SK-N-SH (cell line): ENCODE measurements around the gene TSC22D2. TPM values are rescaled to one million over a fixed set of nuclear protein-coding genes. Genes with fewer than 3 reads are reported as not detected.

Source experiments
- CTCF ChIA-PET: fragments of 300-600, 350-600 bp; formaldehyde crosslinking; extraction: SDS; loops from one replicate; lab custom pipeline; 2021; lab: Yijun Ruan, JAX
- POLR2A ChIA-PET: fragments of 350-600 bp; sonication (Branson Sonifier 250); formaldehyde crosslinking; extraction: SDS; loops from one replicate; lab custom pipeline; 2020; ENCODE audit warnings: antibody characterized with exemption, inconsistent platforms; lab: Yijun Ruan, JAX
- DNase-seq: peaks from one replicate; pipeline ENCODE4 v3.0.0; 2012
- H2AFZ ChIP-seq: fragments of 200-600 bp; sonication (generic); 2 replicates; pipeline ENCODE4 v1.8.1; 2016; ENCODE audit warnings: antibody characterized with exemption, mild to moderate bottlenecking, low read depth
- H3F3A ChIP-seq: fragments of 200-600 bp; sonication (generic); replicated peaks from 2 replicates; pipeline ENCODE3; 2016; ENCODE audit warnings: antibody characterized with exemption, mild to moderate bottlenecking; ENCODE audit not compliant: insufficient read depth
- H3K27ac ChIP-seq, 2 experiments: fragments of 200-500 bp in 1 of 2; fragments of 200-600 bp in 1 of 2; sonication (Bioruptor generic) in 1 of 2; sonication (generic), shearing (Covaris generic) in 1 of 2; 2 replicates each; pipeline versions ENCODE4 v1.5.1 to v1.6.1; 2014 to 2016; ENCODE audit warnings: low read depth in 2 of 2, inconsistent platforms in 1 of 2, low read length in 1 of 2, mild to moderate bottlenecking in 1 of 2, mixed read lengths in 1 of 2
- H3K27me3 ChIP-seq: fragments of 200-600 bp; sonication (generic), shearing (Covaris generic); 2 replicates; pipeline ENCODE4 v1.6.1; 2016; ENCODE audit warnings: mixed run types; ENCODE audit not compliant: insufficient read depth
- H3K36me3 ChIP-seq, 2 experiments: fragments of 200-500 bp in 1 of 2; fragments of 200-600 bp in 1 of 2; sonication (Bioruptor generic) in 1 of 2; sonication (generic) in 1 of 2; replicated peaks in 1 of 2; 2 replicates each; pipeline versions ENCODE3 to v1.5.1; 2014 to 2016; ENCODE audit warnings: low read length in 1 of 2, mild to moderate bottlenecking in 1 of 2; ENCODE audit not compliant: insufficient read depth in 2 of 2, control insufficient read depth in 1 of 2
- H3K4me1 ChIP-seq, 2 experiments: fragments of 200-500 bp in 1 of 2; fragments of 200-600 bp in 1 of 2; sonication (Bioruptor generic) in 1 of 2; sonication (generic), shearing (Covaris generic) in 1 of 2; 2 replicates each; pipeline versions ENCODE4 v1.5.1 to v1.6.1; 2014 to 2016; ENCODE audit warnings: low read depth in 1 of 2, low read length in 1 of 2, mixed run types in 1 of 2; ENCODE audit not compliant: insufficient read depth in 2 of 2, control insufficient read depth in 1 of 2
- H3K4me2 ChIP-seq: fragments of 200-600 bp; sonication (generic), shearing (Covaris generic); 2 replicates; pipeline ENCODE4 v1.6.1; 2017; ENCODE audit warnings: mixed run types
- H3K4me3 ChIP-seq, 2 experiments: fragments of 200-500 bp in 1 of 2; fragments of 200-600 bp in 1 of 2; sonication (Bioruptor generic) in 1 of 2; sonication (generic), shearing (Covaris generic) in 1 of 2; 2 replicates each; pipeline versions ENCODE4 v1.5.1 to v1.8.1; 2014 to 2016; ENCODE audit warnings: low read depth in 2 of 2, inconsistent platforms in 1 of 2, low read length in 1 of 2, mild to moderate bottlenecking in 1 of 2, mixed read lengths in 1 of 2, moderate library complexity in 1 of 2
- H3K79me2 ChIP-seq: fragments of 200-600 bp; sonication (generic); 2 replicates; pipeline ENCODE4 v1.8.1; 2017; ENCODE audit warnings: mild to moderate bottlenecking; ENCODE audit not compliant: insufficient read depth
- H3K9ac ChIP-seq: fragments of 200-600 bp; sonication (generic); 2 replicates; pipeline ENCODE4 v1.6.1; 2017; ENCODE audit warnings: mixed run types
- H3K9me2 ChIP-seq: fragments of 200-600 bp; sonication (generic); 2 replicates; pipeline ENCODE4 v1.6.1; 2017; ENCODE audit warnings: mixed run types
- H3K9me3 ChIP-seq: fragments of 200-600 bp; sonication (generic); 2 replicates; pipeline ENCODE4 v1.6.1; 2017; ENCODE audit warnings: mixed run types, mild to moderate bottlenecking, moderate library complexity
- H4K20me1 ChIP-seq: fragments of 200-600 bp; sonication (generic); 2 replicates; pipeline ENCODE4 v1.6.1; 2017; ENCODE audit warnings: mild to moderate bottlenecking, mixed run types; ENCODE audit not compliant: insufficient read depth
- EZH2phosphoT487 ChIP-seq: fragments of 200-600 bp; sonication (generic); IDR thresholded peaks from 2 replicates; pipeline ENCODE4 v1.6.1; 2017; ENCODE audit warnings: low read depth, mixed run types, mild to moderate bottlenecking, antibody characterized with exemption, moderate library complexity, borderline replicate concordance
- FOSL2 ChIP-seq: IDR thresholded peaks from 2 replicates; pipeline ENCODE4 v1.4.0; 2012; ENCODE audit warnings: low read depth, mild to moderate bottlenecking, moderate library complexity, borderline replicate concordance
- FOXM1 ChIP-seq: IDR thresholded peaks from 2 replicates; pipeline ENCODE4 v1.4.0; 2012; ENCODE audit warnings: low read depth, mild to moderate bottlenecking
- JUND ChIP-seq: IDR thresholded peaks from 2 replicates; pipeline ENCODE4 v1.4.0; 2012
- MXI1 ChIP-seq: IDR thresholded peaks from 2 replicates; pipeline ENCODE4 v1.6.1; 2012; ENCODE audit warnings: mild to moderate bottlenecking, low read depth, low read length, improper control_type of control experiment
- NFIC ChIP-seq: IDR thresholded peaks from 2 replicates; pipeline ENCODE4 v1.4.0; 2012; ENCODE audit warnings: borderline replicate concordance
- RCOR1 ChIP-seq: fragments of 150-350 bp; IDR thresholded peaks from 2 replicates; pipeline ENCODE4 v1.6.1; 2017; ENCODE audit warnings: antibody characterized with exemption, low read length
- RFX5 ChIP-seq: IDR thresholded peaks from 2 replicates; pipeline ENCODE4 v1.6.1; 2012; ENCODE audit warnings: mild to moderate bottlenecking, improper control_type of control experiment, low read length
- RXRA ChIP-seq: IDR thresholded peaks from 2 replicates; pipeline ENCODE4 v1.4.0; 2012; ENCODE audit warnings: low read depth, mild to moderate bottlenecking, borderline replicate concordance
- SIN3A ChIP-seq: IDR thresholded peaks from 2 replicates; pipeline ENCODE4 v1.6.1; 2012; ENCODE audit warnings: low read depth, mild to moderate bottlenecking, low read length, moderate library complexity, borderline replicate concordance
- SMC3 ChIP-seq: IDR thresholded peaks from 2 replicates; pipeline ENCODE4 v1.6.1; 2012; ENCODE audit warnings: low read depth, low read length, improper control_type of control experiment
- TAF1 ChIP-seq: IDR thresholded peaks from 2 replicates; pipeline ENCODE4 v1.6.1; 2012; ENCODE audit warnings: low read depth, mild to moderate bottlenecking, low read length, moderate library complexity, borderline replicate concordance
- WGBS: methylation state at CpG from one replicate; pipeline ENCODE4 v1.1.6; 2017; ENCODE audit warnings: low lambda C conversion rate; 5-methylcytosine and 5-hydroxymethylcytosine counted together
- polyA plus RNA-seq, 3 experiments: library from polyadenylated mRNA; depleted of rRNA; stranded (reverse); fragments of >200 nt; gene quantifications; 2 replicates each; pipeline ENCODE4 v1.2.3, GENCODE V29; 2012
- TF ChIP-seq, protein P1 (sequence below): IDR thresholded peaks from 2 replicates; pipeline ENCODE4 v1.4.0; 2012; ENCODE audit warnings: low read depth, borderline replicate concordance
- TF ChIP-seq, protein P2 (sequence below): fragments of 150-350 bp; IDR thresholded peaks from 2 replicates; pipeline ENCODE4 v1.6.1; 2016; ENCODE audit warnings: mild to moderate bottlenecking, low read depth, low read length
- TF ChIP-seq, protein P3 (sequence below): IDR thresholded peaks from 2 replicates; pipeline ENCODE4 v1.4.0; 2012; ENCODE audit warnings: low read depth
- TF ChIP-seq, protein P4 (sequence below): fragments of 150-350 bp; IDR thresholded peaks from 2 replicates; pipeline ENCODE4 v1.6.1; 2017; ENCODE audit warnings: antibody characterized with exemption, low read length, low read depth, borderline replicate concordance
- TF ChIP-seq, protein P5 (sequence below): fragments of 200-600 bp; sonication (generic); IDR thresholded peaks from 2 replicates; pipeline ENCODE4 v1.6.1; 2017; ENCODE audit warnings: antibody characterized with exemption, mild to moderate bottlenecking, moderate library complexity

The TSC22D2 gene
- polyA plus RNA-seq, 1 of the 3 experiments (the other 2 are of a cell fraction) = 4.8 TPM

DNA sequence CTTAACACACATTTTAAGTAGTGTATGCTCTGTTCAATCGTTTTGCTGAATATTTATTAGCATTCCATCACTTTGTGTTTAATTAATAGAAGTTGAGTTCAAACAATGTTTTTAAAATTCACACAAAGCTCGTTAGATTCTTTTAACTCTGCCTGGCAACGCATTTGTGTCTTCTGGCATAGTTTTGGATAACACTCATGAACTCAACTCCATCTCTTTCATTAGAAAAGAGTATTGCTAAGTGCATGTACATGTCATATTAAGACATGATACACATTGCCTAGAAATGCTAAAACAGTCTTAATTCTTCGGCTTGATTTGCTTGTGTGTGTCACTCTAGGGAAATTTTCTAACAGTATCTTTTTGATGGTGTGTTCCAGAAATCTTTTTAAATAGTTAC lies 15.7 kb downstream of the TSC22D2 start:
- WGBS = 95% methylated on average over 4 of the region's 4 CpGs
- peaks cover 54% of the 10 kb centered on the region for H4K20me1 ChIP-seq
- CTCF ChIA-PET = interaction anchor here (1.2 to 3.5 kb wide), 3 partner anchors 10 to 71 kb away, joined by 3 to 14 read pairs (median 4); no protein-coding TSS in a partner anchor

DNA sequence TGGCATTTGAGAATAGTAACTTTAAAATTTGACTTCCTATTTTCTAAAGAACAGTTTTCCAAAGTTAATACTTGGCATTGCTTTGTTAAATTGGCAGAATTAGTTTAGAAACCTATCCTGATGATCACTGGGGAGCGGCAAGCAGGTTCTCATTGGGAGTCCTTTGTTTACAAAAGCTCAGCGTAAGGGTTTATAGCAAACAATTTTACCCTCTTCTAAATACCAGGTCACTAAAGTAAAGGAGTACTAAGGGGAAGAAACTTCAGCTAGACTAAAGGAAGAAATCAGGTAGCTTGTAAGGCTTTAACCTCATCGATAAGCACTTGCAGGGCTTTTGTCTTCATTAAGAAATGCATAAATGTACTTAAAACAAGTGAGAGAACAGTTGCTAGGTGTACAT lies 18.2 kb downstream of the TSC22D2 start:
- DNase-seq = no peak
- H4K20me1 ChIP-seq = peaks cover 46% of the 10 kb centered on the region
- peaks cover 0 to 14% of the 10 kb centered on the region in 2 experiments; a peak in 2 of 4 replicates for H3K4me1 ChIP-seq
- H3K27ac ChIP-seq = no peak overlapping the region
- H3K36me3 ChIP-seq = peaks cover 35 to 50% of the 10 kb centered on the region in 2 experiments
- ChIA-PET CTCF (interaction anchor here (0.6 to 3.5 kb wide), 3 partner anchors 14 to 154 kb away, joined by 3 to 14 read pairs (median 4); no protein-coding TSS in a partner anchor), POLR2A (interaction anchor here (0.8 kb wide), 1 partner anchor 16 kb away, joined by 3 read pairs; no protein-coding TSS in a partner anchor)
- H2AFZ ChIP-seq = no peak overlapping the region
- TF ChIP-seq, protein P1, sequence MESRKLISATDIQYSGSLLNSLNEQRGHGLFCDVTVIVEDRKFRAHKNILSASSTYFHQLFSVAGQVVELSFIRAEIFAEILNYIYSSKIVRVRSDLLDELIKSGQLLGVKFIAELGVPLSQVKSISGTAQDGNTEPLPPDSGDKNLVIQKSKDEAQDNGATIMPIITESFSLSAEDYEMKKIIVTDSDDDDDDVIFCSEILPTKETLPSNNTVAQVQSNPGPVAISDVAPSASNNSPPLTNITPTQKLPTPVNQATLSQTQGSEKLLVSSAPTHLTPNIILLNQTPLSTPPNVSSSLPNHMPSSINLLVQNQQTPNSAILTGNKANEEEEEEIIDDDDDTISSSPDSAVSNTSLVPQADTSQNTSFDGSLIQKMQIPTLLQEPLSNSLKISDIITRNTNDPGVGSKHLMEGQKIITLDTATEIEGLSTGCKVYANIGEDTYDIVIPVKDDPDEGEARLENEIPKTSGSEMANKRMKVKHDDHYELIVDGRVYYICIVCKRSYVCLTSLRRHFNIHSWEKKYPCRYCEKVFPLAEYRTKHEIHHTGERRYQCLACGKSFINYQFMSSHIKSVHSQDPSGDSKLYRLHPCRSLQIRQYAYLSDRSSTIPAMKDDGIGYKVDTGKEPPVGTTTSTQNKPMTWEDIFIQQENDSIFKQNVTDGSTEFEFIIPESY = no peak
- TF ChIP-seq, protein P2, sequence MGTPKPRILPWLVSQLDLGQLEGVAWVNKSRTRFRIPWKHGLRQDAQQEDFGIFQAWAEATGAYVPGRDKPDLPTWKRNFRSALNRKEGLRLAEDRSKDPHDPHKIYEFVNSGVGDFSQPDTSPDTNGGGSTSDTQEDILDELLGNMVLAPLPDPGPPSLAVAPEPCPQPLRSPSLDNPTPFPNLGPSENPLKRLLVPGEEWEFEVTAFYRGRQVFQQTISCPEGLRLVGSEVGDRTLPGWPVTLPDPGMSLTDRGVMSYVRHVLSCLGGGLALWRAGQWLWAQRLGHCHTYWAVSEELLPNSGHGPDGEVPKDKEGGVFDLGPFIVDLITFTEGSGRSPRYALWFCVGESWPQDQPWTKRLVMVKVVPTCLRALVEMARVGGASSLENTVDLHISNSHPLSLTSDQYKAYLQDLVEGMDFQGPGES = no peak
- TF ChIP-seq SMC3 (no peak), FOSL2 (no peak), JUND (no peak), SIN3A (no peak), RFX5 (no peak), TAF1 (no peak), RXRA (no peak), RCOR1 (no peak), EZH2phosphoT487 (no peak), FOXM1 (no peak), NFIC (no peak), MXI1 (no peak)
- TF ChIP-seq, protein P3, sequence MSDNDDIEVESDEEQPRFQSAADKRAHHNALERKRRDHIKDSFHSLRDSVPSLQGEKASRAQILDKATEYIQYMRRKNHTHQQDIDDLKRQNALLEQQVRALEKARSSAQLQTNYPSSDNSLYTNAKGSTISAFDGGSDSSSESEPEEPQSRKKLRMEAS = no peak
- TF ChIP-seq, protein P4, sequence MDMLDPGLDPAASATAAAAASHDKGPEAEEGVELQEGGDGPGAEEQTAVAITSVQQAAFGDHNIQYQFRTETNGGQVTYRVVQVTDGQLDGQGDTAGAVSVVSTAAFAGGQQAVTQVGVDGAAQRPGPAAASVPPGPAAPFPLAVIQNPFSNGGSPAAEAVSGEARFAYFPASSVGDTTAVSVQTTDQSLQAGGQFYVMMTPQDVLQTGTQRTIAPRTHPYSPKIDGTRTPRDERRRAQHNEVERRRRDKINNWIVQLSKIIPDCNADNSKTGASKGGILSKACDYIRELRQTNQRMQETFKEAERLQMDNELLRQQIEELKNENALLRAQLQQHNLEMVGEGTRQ = no peak
- TF ChIP-seq, protein P5, sequence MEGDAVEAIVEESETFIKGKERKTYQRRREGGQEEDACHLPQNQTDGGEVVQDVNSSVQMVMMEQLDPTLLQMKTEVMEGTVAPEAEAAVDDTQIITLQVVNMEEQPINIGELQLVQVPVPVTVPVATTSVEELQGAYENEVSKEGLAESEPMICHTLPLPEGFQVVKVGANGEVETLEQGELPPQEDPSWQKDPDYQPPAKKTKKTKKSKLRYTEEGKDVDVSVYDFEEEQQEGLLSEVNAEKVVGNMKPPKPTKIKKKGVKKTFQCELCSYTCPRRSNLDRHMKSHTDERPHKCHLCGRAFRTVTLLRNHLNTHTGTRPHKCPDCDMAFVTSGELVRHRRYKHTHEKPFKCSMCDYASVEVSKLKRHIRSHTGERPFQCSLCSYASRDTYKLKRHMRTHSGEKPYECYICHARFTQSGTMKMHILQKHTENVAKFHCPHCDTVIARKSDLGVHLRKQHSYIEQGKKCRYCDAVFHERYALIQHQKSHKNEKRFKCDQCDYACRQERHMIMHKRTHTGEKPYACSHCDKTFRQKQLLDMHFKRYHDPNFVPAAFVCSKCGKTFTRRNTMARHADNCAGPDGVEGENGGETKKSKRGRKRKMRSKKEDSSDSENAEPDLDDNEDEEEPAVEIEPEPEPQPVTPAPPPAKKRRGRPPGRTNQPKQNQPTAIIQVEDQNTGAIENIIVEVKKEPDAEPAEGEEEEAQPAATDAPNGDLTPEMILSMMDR = no peak
- peaks cover 16% of the 10 kb centered on the region for H3F3A ChIP-seq
- no peak overlapping the region for H3K4me3 ChIP-seq
- no peaks in the 10 kb centered on the region for H3K9me3 ChIP-seq
- H3K27me3 ChIP-seq = no peaks in the 10 kb centered on the region
- 99% methylated on average over 3 of the region's 3 CpGs for WGBS
- H3K9ac ChIP-seq = no peak overlapping the region
- H3K79me2 ChIP-seq = peaks cover 100% of the 10 kb centered on the region
- H3K4me2 ChIP-seq = no peak overlapping the region
- H3K9me2 ChIP-seq = no peaks in the 10 kb centered on the region

More for the DNA sequence above, 15.7 kb downstream of the TSC22D2 start:
- Histone ChIP-seq H3K9me2 (no peaks in the 10 kb centered on the region), H3K4me1 (peaks cover 0 to 35% of the 10 kb centered on the region in 2 experiments; a peak in 2 of 4 replicates), H3K27me3 (no peaks in the 10 kb centered on the region), H3K36me3 (peaks cover 26 to 42% of the 10 kb centered on the region in 2 experiments), H3F3A (peaks cover 17% of the 10 kb centered on the region), H3K9ac (no peak overlapping the region), H3K79me2 (peaks cover 100% of the 10 kb centered on the region), H2AFZ (no peak overlapping the region), H3K4me3 (no peak overlapping the region), H3K4me2 (no peak overlapping the region), H3K27ac (no peak overlapping the region), H3K9me3 (no peaks in the 10 kb centered on the region)
- POLR2A ChIA-PET = no interaction called here
- no peak for DNase-seq
- TF ChIP-seq EZH2phosphoT487 = no peak
